Smooth muscle cell of bladder (primary cell): ENCODE data around the gene SMU1. TPM values are rescaled to one million over a fixed set of nuclear protein-coding genes. Genes with fewer than 3 reads are reported as not detected.

Experiments used
- total RNA-seq: library from RNA; depleted of rRNA; stranded (reverse); fragments of >200 nt; gene quantifications from 2 replicates; pipeline ENCODE4 v1.2.3, GENCODE V29; 2014

SMU1 gene
- total RNA-seq, result 36.6 and 40.3 TPM in 2 replicates

GRCh38 chr9:33076046-33077004 lies at the start of gene SMU1:
Gene SMU1, minus strand, starts transcription at chr9:33076674. Its CDS starts 66 bp downstream, at chr9:33076608.

GRCh38 chr9:33024966-33025571 lies 51.4 kb downstream of the SMU1 start, which contains the start of gene DNAJA1:
Gene DNAJA1, plus strand, starts transcription at chr9:33025273. Its CDS starts 1,212 bp downstream, at chr9:33026485.

Other genes starting within 250 kb of the SMU1 start
- gene APTX, start 75.0 kb downstream of the SMU1 start, total RNA-seq, result 41.0 and 43.5 TPM in 2 replicates
- gene DNAJA1, start 51.4 kb downstream of the SMU1 start, total RNA-seq, result 77.8 and 93.8 TPM in 2 replicates
- gene B4GALT1, start 90.7 kb upstream of the SMU1 start, total RNA-seq, result 32.7 and 54.3 TPM in 2 replicates
- gene SPINK4, start 163.5 kb upstream of the SMU1 start, total RNA-seq, result 0.74 and 2.6 TPM in 2 replicates
- 10.6 and 16.5 TPM in 2 replicates for gene BAG1, start 188.0 kb upstream of the SMU1 start, total RNA-seq
- gene CHMP5, start 188.4 kb upstream of the SMU1 start, total RNA-seq, result 115 and 128 TPM in 2 replicates
- gene NFX1, start 213.8 kb upstream of the SMU1 start, total RNA-seq, result 22.0 and 23.3 TPM in 2 replicates